Activated naive CD4-positive, alpha-beta T cell treated with Interleukin-2 at 50 U/mL for 16 hours (primary cell): ENCODE data around the gene KPNB1.
A peak's percentile ranks its signal among the peaks of the same experiment; 100 is the strongest.
"Not testable (repeated sequence)": the region's sequence is repeated elsewhere in the genome, so short reads cannot be mapped to it uniquely, and the experiment has no call there.

Experiments
- DNase-seq: peaks from one replicate; pipeline ENCODE4 v3.0.0-alpha.2; 2020

The KPNB1 gene

DNA sequence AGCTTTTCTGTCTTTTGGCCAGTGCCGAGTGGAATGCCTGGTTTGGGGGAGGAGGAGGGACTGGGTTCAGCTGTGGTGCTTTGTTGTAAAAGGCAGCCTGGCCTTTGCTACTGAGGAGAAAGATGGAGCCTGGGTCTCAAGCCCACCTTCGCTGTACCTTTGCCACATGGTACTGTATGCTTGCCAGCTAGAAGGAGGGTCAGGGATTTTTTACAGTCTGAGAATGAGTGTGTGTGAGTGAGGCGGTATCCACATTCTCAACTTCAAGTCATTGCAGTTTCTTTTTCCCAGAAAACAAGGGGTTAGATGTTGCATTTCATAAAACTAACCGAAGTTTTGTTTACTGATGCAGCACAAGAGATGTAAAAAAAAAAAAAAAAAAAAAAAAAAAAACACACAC lies 33.0 kb downstream of the KPNB1 start:
- not testable (repeated sequence) for DNase-seq

DNA sequence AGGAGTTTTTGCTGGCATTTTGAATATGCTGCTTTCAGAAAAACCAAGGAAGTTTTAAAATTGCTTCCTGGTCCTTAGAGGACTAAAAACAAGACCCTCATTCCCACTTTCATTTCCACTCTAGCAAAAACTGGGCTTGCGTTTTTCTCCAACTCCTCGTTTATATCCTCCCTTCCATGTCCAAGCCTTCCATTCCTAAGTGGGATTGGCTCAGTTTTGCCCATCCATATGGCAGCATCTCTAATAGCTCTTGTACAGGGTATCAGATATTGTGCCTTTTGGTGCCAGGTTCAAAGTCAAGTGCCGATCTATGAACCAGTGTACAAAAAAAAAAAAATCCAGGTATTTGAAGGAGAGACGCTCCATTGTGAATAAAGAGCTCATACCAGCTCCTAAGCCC lies 34.3 kb downstream of the KPNB1 start:
- no peak for DNase-seq

DNA sequence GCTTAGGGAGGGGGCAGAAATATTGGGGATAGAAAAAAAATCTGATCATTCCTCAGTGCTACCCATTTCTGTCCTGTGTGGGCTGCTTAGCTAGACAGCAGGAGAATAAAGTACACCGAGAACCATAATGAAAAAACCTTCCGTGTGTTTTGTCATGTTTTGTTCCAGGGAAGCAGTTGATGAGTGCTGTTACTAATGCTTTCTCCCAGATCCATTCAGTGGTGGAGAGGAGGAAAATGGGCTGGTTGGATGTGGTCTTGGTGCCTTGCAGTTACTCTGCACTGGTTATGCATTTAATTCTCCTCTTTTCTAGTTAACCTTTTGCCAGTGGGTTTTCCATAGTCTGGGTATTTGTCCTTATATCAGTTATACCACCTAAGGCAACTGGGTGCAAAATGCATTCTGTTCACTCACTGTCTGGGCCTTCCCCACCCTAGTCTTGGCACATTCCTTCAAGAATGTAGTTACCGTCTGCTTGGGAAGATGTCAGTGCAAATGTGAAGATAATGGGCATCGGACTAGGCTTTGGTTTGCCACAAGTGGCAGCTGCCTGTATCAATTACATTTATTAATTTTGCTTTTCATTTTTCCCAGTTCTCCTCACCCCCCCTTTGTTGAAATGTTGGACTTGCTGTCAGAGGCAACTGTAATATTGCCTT lies 34.9 kb downstream of the KPNB1 start:
- no peak for DNase-seq

DNA sequence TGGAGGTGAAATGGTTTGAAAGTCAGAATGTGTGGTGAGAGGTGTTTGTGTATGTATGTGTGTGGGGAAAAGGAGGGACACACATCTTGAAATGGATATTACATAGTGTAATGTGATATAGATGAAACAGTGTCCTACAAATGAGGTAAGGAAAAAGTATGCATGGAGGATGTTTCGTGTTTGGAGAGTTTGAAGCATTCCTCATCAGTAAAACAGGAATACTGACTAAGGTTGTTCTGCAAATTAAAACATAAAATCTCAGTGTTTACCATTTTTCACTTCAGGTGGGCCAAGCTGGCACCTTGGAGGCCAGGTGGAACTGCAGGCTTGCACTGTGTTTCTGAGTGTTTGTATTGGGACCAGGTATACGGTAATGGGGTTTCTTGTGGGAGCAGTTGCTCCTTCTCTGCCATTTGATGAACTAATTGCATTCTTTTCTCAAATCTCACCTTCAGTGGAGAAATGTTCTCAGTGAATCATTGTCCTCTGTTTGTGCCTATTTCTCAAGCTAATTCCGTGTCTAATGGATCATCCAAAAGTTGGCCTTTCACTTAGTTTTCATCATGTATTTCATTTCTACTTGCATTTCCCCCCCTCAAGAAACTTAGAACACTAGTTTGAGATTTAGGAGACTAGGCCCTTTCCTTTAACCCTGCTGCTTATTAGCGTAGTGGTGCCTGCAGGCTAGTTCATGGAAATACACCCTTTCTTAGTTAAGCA lies 36.0 kb downstream of the KPNB1 start:
- DNase-seq: no peak

DNA sequence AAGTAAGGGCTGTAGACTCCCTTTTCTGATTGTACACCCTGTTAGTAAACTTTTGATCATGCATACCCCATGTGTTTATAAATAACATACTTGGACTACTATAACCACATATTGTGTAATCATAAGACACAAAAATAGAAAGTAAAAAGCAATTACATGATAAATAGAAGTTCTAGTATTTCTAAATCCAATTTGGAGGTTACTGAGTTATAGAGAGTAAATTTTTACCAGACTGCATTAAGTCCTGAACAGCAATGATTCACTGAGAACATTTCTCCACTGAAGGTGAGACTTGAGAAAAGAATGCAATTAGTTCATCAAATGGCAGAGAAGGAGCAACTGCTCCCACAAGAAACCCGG lies 36.5 kb downstream of the KPNB1 start:
- DNase-seq: no peak

DNA sequence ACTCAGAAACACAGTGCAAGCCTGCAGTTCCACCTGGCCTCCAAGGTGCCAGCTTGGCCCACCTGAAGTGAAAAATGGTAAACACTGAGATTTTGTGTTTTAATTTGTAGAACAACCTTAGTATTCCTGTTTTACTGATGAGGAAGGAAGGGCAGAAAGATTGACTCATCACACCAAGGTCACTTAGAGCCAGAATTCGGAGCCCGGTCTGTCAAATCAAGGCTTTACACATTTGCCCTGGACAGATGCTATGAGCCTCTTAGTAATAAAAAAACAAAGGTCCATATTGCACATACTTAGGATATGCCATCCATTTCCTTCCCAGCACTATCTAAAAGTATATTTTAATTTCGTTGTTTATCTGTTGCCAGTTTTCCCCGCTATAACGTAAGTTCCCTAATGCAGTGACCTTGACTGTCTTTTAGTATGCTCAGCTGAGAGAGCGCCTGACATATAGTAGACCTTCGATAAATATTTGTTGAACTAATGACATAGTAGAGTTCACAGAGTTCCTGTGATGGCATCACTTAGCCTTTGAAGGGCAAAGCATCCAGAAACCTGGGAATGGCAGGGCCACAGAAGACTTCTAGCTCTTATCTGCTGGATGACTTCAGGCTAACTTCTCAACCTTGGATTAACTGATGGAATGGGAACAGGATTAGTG lies 37.1 kb downstream of the KPNB1 start:
- no peak for DNase-seq

DNA sequence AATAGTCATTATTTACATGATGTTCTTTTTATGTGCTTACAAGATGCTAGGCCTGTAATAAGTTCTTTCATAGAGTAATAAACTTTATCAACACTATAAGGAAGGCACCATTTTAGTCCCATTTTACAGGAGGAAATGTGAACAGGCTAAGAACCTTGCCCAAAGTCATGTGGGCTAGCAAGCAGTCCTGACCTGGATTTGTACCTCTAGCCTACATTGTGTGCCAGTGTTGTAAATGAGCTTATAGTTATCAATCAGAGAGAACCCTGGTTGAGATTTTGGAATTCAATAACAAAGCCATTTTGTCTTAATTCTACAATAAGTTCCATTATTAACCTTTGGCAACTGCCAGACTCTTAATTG lies 37.6 kb downstream of the KPNB1 start:
- DNase-seq: no peak

DNA sequence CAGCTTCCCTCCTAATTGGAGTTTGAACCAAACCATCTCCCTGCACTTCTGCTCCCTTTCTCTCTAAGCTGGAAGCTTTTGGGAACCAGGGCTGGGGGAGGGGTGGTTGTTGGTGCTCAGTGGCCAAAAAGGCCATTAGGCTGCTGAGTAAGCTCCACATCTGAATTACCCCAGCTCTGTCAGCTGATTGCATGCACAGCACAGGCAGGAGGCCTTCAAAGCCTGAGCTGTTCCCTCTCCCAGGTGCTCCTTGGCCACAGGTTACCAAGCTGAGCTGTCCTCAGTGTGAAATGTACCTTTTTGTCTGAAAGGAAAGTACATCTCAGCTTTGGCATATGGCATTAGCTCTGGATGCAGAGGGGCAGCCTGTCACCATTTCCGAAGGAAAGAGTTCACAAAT lies 38.0 kb downstream of the KPNB1 start:
- no peak for DNase-seq

DNA sequence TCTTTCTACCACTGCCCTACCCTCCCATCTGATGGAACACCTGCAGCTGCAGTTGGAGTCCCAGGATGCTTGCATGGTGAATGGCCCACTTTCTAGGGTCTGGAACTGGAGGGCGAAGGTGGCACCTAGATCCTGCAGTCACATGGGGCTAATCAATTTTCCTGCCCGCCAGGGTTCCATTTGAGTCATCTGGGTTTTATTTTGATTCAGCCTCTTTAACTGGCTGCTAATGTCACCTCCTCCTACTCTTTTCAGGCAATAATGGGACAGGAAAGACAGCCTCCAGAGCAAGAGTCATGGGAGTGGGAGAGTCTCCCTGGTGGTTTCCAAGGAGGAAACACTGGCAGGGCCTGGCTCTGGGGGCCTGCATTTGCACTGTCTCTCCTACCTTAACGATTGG lies 40.4 kb downstream of the KPNB1 start:
- DNase-seq: no peak

DNA sequence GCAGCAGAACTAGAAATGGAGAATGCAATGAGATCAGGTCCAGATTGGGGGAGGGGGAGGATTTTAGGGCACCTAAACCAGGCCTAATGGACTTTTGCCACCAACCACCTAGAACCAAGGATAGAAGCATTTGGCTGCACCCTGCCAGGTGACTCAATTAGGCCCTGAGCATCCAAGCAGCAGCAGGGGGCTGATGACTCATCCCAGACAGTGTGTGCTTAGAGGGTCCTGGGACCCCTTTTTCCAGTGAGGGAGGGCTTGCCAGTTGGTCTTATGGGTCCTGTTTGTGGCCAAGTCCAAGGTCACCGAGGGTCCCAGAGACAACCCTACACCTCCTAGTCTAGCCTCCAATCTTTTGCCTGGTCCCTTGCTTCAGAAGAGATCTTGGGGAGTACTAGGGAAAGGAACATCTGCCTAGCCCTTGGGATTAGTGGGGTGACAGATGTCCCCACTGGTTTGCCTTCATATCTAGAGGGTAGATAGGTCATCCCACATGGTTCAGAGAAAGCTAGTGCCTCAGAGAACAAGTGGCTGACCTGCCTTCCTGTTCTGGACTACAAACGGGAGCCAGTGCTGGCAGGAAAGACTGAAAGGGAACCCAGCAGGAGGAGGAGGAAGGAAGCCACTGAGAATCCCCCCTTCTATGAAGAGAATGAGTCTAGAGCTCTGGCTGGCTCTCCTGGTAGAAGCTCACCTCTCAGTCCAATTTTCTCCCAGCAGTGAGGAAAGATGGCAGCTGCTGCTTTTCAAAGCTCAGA lies 42.6 kb downstream of the KPNB1 start:
- DNase-seq: no peak

DNA sequence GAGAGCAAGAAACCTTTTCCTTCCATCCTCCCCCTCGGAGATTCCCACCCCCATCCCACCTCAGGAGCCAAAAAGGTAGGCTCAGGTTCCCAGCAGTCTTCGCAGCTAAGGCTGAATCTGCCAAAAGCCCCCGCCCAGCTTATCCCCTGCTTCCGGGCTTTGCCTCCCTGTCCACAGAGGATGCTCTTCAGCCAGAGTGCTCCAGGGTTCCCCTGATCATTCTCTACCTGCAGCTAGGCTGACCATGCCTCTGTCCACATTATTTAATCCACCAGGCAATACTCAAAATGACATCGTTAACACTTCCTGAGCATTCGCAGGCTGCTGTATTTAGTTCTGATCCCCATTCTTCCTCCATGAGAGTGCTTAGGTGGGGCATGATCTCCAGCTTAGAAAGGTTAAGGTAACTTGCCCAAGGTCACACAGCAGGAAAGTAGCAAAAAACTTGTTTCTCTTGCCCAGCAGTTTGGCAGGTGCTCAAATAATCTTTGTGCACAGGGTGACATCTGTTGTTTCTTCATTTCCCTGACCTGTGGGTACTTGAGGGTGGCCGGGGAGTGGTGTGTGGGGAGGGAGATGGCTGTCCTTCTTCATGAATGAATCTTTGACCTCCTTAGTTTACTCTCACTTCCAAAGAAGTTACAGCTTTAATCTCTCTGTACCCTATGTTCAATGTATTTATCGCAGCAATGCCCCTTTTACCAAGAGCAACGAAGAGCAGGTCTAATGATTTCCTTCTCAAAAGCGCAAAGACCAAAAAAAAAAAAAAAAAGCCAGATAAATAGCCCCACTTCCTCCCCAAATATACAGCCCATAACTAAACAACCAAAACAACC lies 43.4 kb downstream of the KPNB1 start:
- DNase-seq: no peak

DNA sequence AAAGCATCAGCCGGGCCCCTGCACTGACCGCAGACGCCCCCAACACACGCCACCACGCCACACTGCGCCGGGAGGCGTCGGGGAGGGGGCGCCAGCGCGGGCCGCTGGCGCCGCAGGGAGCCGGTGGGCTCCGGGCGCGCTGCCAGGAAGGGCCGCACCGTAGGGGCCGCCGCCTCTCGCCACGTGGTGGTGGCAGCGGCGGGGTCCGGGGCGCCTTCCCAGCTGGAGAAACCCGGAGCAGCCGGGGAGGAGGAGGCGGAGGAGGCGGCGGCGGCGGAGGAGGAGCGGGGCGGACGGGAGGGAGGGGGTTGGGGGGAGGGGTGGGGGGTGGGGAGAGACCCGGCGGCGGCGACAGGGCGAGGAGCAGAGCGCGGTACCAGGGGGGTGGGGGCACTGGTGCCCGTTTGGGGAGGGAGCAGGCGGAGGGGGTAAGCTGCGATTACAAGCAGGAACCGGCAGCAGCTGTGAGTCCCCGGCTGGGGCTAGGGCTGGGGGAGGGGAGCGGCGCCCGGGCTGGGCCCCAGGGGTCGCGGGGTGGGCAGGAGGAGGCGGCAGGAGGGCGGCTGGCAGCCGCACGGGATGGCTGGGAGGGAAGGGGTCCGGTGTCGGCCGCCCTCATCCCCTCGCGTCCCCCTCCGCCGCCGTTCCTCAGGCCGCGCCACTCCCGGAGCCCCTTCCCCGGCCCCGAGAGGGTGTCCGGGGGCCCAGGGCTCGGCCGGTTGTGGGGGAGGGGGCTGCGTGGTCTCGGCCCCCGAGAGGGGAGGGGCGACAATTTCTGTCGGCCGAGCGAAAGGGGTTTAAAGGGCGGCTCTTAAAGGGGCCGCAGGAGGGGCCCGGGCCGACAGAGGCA lies 44.2 kb downstream of the KPNB1 start, which contains the start of gene TBKBP1:
Gene TBKBP1 (plus strand): TSS at position 431 of the 850 bp plus-strand sequence. CDS start 1,952 bp downstream, outside the sequence.
- peak; percentile 67 for DNase-seq

DNA sequence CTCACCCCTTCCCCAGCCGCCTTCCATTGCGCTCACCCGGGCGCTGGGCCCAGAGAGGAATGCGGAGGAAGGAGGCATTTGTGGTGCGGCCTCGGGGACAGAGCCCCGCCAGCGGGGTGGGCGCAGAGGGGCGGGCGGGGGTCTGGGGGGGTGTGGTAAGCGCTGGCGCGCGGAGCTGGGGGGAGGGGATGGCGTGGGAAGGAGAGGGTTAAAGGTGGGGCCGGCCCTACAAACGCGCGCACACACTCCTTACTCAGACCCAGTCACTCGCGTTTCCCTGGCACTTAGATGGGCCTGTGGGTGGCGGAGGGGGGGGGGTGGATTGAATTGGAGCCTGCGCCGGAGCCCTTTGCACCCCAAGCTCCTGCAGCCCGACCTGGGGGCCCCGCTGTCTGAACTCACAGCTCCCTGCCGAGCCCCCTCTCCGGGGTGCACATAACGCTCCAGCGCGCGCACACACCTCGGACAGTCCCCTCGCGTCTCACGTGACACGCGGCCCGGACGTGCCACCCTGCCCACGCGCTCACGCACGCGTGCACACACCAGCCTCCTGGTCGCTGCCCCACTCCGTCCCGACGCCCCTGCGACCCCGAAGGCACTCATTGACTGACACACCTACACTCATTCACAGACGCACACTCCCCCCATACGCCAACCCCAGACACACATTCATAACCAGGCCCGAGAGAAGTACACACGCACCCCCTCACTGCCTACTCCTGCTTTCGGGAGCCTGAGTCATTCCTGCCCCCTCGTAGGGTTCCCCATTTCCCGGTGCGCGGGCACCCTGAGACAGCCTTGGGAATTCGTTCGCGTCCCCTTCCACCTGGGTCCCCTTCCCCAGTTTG lies 45.1 kb downstream of the KPNB1 start:
- peak; percentile 68 for DNase-seq

DNA sequence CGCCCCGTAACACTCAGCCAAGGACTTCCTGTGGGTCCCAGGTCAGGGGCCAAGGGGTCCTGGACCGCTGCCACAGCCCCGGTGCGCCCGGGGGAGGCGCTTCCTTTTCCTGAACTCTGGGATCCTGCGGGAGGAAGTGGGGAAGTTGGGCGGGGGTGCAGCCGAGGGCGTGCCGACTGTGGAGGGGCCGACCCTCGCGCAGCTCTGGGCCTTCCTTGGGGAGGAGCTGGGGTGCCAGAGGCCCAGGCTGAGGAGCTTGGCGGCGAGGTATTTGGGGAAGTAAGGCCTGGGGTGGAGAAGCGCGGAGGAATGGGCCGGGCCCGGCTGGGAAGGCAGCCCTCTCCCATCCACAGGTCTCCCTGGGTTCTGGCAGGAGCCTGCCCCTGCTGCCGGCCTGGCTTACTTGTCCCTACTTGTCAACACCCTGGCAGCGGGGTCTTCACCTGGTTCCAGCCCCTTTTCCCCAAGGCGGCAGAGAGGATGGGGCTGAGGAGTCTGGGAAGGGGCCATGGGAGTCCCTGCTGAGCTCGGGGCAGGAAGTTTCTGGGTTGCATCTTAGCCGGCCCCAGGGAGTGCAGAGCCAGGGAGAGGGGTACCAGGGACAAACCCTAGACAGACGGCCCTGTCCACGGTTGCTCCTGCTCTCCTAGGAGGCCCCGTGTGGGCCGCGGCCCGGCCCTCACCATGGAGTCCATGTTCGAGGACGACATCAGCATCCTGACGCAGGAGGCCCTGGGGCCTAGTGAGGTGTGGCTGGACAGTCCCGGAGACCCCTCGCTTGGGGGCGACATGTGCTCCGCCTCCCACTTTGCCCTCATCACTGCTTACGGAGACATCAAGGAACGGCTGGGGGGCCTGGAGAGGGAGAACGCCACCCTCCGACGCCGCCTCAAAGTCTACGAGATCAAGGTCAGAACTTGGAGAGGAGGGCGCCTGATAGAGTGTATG lies 46.0 kb downstream of the KPNB1 start:
- DNase-seq: no peak

DNA sequence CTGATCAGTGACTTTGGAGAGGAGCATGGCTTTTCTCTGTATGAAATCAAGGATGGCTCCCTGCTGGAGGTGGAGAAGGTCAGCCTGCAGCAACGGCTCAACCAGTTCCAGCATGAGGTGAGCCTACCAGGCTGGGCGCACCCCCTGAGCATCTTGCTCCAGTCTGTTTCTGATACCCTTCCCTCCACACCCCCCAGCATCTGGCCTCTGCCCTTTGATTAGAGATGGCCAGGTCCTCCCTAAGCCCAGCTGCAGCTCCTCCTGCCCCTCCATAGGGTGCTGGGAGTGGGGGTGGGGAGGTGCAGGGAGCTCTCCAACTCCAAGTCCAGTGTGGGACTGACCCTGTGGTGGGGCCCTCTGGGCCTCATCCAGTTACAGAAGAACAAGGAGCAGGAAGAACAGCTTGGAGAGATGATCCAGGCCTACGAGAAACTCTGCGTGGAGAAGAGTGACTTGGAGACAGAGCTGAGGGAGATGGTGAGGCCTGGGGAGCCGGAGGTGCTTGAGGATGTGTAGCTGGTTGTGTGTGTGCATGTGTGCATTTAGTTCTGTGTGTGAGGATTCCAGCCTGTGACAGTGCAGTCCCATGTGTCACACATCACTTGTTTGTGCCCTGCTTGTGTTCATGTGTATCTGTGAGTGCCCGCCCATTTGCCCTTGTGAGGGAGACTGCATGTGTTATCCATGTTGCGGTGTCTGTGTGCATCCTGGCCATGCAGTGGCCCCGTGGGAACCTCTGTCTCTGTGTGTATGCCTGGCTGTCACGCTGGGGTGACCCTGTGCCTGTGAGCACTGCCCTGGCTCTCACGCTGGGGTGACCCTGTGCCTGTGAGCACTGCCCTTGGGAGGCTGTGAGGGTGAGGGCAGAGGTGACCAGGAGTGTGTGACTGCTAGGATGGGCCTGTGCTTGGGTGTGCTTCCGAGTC lies 47.3 kb downstream of the KPNB1 start:
- no peak for DNase-seq

DNA sequence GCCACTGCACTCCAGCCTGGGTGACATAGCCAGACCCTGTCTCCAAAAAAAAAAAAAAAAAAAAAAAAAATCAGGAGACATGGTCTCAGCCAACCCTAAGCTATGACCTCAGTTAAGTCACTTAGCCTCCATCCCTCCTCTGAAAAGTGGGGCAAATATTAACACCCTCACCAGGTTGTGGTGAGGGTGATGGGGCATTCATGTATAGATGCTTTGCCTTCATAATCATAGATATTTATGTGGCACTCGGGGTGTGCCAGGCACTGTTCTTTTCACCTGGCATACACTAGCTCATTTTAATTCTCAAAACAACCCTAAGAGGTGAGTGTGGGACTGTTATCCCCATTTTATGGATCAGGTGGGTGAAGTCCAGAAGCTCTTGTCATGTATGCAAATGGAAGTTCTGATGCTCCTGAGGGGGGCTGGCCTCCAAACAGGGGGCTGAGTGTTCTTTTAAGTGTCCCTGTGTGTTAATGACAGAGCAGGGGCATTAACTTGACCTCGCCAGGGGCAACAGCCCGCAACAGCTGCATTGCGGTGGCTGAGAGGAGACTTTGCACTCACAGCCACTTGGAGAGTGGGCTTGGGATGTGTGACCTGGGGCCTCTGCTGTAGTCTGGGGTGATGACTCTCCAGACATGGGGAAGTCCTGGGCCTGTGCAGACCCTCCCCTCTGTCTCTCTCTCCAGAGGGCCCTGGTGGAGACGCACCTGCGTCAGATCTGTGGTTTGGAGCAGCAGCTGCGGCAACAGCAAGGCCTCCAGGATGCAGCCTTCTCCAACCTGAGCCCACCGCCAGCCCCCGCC lies 48.4 kb downstream of the KPNB1 start:
- DNase-seq: no peak
